Measurements from ENCODE around the gene CMKLR1. TPM values are rescaled to one million over a fixed set of nuclear protein-coding genes. Genes with fewer than 3 reads are reported as not detected.

Gene CMKLR1, protein sequence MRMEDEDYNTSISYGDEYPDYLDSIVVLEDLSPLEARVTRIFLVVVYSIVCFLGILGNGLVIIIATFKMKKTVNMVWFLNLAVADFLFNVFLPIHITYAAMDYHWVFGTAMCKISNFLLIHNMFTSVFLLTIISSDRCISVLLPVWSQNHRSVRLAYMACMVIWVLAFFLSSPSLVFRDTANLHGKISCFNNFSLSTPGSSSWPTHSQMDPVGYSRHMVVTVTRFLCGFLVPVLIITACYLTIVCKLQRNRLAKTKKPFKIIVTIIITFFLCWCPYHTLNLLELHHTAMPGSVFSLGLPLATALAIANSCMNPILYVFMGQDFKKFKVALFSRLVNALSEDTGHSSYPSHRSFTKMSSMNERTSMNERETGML
- polyA plus RNA-seq (2013) = 0.26 TPM

DNA sequence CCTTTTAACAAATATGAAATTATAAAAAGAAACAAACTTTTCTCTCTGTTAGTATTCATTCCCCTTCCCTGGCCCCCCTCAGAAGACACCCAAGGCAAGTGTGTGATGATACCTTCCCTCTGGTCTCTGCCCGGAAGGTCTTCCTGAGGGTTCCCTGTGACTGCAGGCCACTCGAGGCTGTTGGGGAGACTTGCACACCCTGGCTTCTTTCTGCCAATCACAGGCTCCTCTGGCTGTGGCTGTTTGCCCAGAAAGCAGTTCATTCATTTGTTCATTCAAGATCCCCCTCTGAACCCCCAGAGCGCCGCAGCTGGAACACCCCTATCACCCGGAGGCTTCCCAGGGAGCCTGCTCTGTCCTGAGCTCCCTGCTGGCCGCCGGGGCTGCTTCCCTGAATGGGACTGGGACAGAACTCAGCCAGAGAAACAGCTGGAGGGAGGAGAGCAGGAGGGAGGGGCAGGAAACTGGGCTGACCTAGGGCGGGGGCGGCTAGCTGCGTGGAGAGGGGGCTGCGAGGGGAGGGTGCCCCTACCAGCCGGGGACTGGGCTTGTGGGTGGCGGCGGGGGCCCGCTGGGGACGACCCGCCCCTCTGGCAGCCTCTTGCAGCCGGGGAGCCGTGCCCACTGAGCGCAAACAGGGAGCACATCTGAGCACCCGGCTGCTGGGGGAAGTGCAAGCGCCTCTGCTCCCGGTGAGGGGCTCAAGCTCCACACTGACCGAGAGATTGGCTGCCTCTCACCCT is at the start of gene CMKLR1:
Gene CMKLR1, minus strand, starts transcription at position 397 of the 743 bp plus-strand sequence. CDS start 45,720 bp downstream, outside the sequence.
- POLR2A ChIA-PET = no interaction called here
- CTCF ChIA-PET = interaction anchor here (0.9 kb wide), 1 partner anchor 10 kb away, joined by 3 read pairs; no protein-coding TSS in a partner anchor
- 9% methylated on average over 20 of the region's 24 CpGs for WGBS (ENCODE audit: insufficient coverage)

DNA sequence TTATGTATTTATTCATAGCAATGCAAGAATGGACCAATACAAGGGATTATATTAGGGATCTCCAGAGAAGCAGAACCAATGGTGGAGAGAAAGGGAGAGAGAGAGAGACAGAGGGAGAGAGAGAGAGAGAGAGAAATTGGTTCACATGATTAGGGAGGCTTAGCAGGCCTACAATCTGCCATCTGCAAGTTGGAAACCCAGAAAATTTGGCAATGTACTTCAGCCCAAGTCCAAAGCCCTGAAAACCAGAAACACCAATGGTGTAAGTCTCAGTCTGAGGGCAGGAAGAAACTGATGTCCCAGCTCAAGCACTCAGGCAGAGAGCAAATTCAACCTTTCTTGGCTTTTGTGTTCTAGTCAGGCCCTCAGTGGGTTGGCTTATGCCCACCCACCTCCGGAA is 48.7 kb upstream of the CMKLR1 start:
- peaks cover 0 to 4% (median 0%) of the 10 kb centered on the region in 5 experiments for H3K27me3 ChIP-seq (replicated peaks in 2 of 5; ENCODE audit: control insufficient read depth in 4 of 5, insufficient read depth in 5 of 5, low read length in 4 of 5)
- no peaks in the 10 kb centered on the region for H3K36me3 ChIP-seq (ENCODE audit: control insufficient read depth in 4 of 4, insufficient read depth in 4 of 4, low read length in 3 of 4)
- WGBS (ENCODE audit: insufficient coverage) = 90% methylated on average over 1 of the region's 1 CpG
- DNase-seq = no peak
- H3K4me3 ChIP-seq (ENCODE audit: control insufficient read depth in 1 of 7, extremely low read depth in 1 of 7, insufficient read depth in 4 of 7, low read depth in 2 of 7, low read length in 6 of 7) = no peak overlapping the region
- ChIA-PET POLR2A (no interaction called here), CTCF (no interaction called here)
- H3K4me1 ChIP-seq (ENCODE audit: control extremely low read depth in 1 of 4, control insufficient read depth in 4 of 4, insufficient read depth in 4 of 4, low read length in 3 of 4) = no peaks in the 10 kb centered on the region
- peaks cover 0 to 15% (median 7%) of the 10 kb centered on the region in 5 experiments for H3K9me3 ChIP-seq (ENCODE audit: control extremely low read depth in 1 of 5, control insufficient read depth in 4 of 5, insufficient read depth in 2 of 5, low read depth in 1 of 5, low read length in 4 of 5)
- no peak overlapping the region for H3K27ac ChIP-seq (ENCODE audit: insufficient read depth in 1 of 2, low read depth in 1 of 2, low read length in 2 of 2, poor library complexity in 1 of 2, severe bottlenecking in 2 of 2)

More for the DNA sequence above, at the start of gene CMKLR1:
- H3K27me3 ChIP-seq (replicated peaks in 2 of 5; ENCODE audit: control insufficient read depth in 4 of 5, insufficient read depth in 5 of 5, low read length in 4 of 5) = peaks cover 0 to 4% (median 2%) of the 10 kb centered on the region in 5 experiments
- H3K36me3 ChIP-seq (ENCODE audit: control insufficient read depth in 4 of 4, insufficient read depth in 4 of 4, low read length in 3 of 4) = no peaks in the 10 kb centered on the region
- DNase-seq = peak in 2 of 3 donors; percentile 26 to 40
- H3K27ac ChIP-seq (ENCODE audit: insufficient read depth in 1 of 2, low read depth in 1 of 2, low read length in 2 of 2, poor library complexity in 1 of 2, severe bottlenecking in 2 of 2) = no peak within 1 kb of the TSS
- H3K9me3 ChIP-seq (ENCODE audit: control extremely low read depth in 1 of 5, control insufficient read depth in 4 of 5, insufficient read depth in 2 of 5, low read depth in 1 of 5, low read length in 4 of 5) = no peaks in the 10 kb centered on the region
- peaks cover 0 to 27% (median 14%) of the 10 kb centered on the region in 4 experiments for H3K4me1 ChIP-seq (ENCODE audit: control extremely low read depth in 1 of 4, control insufficient read depth in 4 of 4, insufficient read depth in 4 of 4, low read length in 3 of 4)
- H3K4me3 ChIP-seq (ENCODE audit: control insufficient read depth in 1 of 7, extremely low read depth in 1 of 7, insufficient read depth in 4 of 7, low read depth in 2 of 7, low read length in 6 of 7) = peak within 1 kb of the TSS in 4 of 7 experiments; percentile 28 to 68 (median 45)

DNA sequence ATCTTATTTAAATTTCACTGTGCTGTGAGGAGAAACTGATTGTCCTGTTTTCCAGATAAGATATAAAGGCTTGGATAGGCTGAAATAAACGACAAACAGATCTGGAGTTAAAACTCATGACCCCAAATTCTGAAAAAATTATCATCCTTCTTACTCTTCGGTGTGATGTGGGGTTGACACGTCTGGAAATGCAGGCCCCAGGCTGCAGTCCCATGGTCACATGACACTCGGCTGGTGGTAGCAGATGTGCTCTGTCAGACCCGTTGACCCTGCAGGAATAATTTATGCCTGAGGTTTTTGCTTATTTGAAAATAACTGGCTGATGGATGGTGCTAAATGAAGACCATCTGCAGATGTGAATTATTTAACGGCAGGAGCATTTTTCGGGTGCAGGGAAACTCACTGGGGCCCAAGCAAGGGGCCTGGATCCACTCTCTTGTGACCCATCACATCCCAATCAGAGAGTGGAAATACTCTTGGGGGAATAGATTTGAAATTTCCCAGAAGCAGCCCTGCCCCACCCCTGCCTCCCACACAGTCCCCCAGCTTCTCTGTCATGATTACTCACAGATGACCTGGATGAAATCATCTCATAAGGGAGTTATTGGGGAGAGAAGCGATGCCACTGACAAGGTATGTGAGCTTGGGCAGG is 47.7 kb upstream of the CMKLR1 start:
- DNase-seq = no peak

DNA sequence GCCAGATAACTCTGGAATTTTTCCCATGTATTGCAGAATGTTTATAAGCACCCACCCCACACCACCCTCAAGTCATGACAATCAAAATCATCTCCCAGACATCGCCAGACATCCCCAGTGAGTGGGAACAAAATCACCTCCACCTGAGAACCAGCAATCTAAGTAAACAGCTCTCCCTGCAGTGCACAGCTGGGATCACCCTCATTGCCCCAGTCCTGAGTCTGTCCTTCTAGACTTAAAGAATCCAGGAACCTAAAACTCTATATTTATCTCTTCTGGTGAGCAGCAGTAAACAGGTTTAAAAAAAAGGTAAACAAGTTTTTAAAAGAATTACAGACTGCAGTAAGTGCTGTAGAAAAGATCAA is 43.3 kb upstream of the CMKLR1 start:
- POLR2A ChIA-PET = no interaction called here
- no peak overlapping the region for H3K27ac ChIP-seq (ENCODE audit: insufficient read depth in 1 of 2, low read depth in 1 of 2, low read length in 2 of 2, poor library complexity in 1 of 2, severe bottlenecking in 2 of 2)
- DNase-seq = no peak
- no peaks in the 10 kb centered on the region for H3K4me1 ChIP-seq (ENCODE audit: control extremely low read depth in 1 of 4, control insufficient read depth in 4 of 4, insufficient read depth in 4 of 4, low read length in 3 of 4)
- no CpG with 5 or more reads among the region's 1 CpG for WGBS (ENCODE audit: insufficient coverage)
- CTCF ChIA-PET = no interaction called here
- H3K9me3 ChIP-seq (ENCODE audit: control extremely low read depth in 1 of 5, control insufficient read depth in 4 of 5, insufficient read depth in 2 of 5, low read depth in 1 of 5, low read length in 4 of 5) = peaks cover 0 to 18% (median 7%) of the 10 kb centered on the region in 5 experiments
- H3K36me3 ChIP-seq (ENCODE audit: control insufficient read depth in 4 of 4, insufficient read depth in 4 of 4, low read length in 3 of 4) = no peaks in the 10 kb centered on the region
- H3K4me3 ChIP-seq (ENCODE audit: control insufficient read depth in 1 of 7, extremely low read depth in 1 of 7, insufficient read depth in 4 of 7, low read depth in 2 of 7, low read length in 6 of 7) = no peak overlapping the region
- no peaks in the 10 kb centered on the region for H3K27me3 ChIP-seq (replicated peaks in 2 of 5; ENCODE audit: control insufficient read depth in 4 of 5, insufficient read depth in 5 of 5, low read length in 4 of 5)

More for the DNA sequence above, 47.7 kb upstream of the CMKLR1 start:
- Histone ChIP-seq H3K4me3 (ENCODE audit: control insufficient read depth in 1 of 7, extremely low read depth in 1 of 7, insufficient read depth in 4 of 7, low read depth in 2 of 7, low read length in 6 of 7) (no peak overlapping the region), H3K36me3 (ENCODE audit: control insufficient read depth in 4 of 4, insufficient read depth in 4 of 4, low read length in 3 of 4) (no peaks in the 10 kb centered on the region), H3K4me1 (ENCODE audit: control extremely low read depth in 1 of 4, control insufficient read depth in 4 of 4, insufficient read depth in 4 of 4, low read length in 3 of 4) (no peaks in the 10 kb centered on the region), H3K27me3 (replicated peaks in 2 of 5; ENCODE audit: control insufficient read depth in 4 of 5, insufficient read depth in 5 of 5, low read length in 4 of 5) (peaks cover 0 to 4% (median 0%) of the 10 kb centered on the region in 5 experiments), H3K27ac (ENCODE audit: insufficient read depth in 1 of 2, low read depth in 1 of 2, low read length in 2 of 2, poor library complexity in 1 of 2, severe bottlenecking in 2 of 2) (no peak overlapping the region), H3K9me3 (ENCODE audit: control extremely low read depth in 1 of 5, control insufficient read depth in 4 of 5, insufficient read depth in 2 of 5, low read depth in 1 of 5, low read length in 4 of 5) (peaks cover 0 to 15% (median 5%) of the 10 kb centered on the region in 5 experiments)
- WGBS (ENCODE audit: insufficient coverage) = 48% methylated on average over 5 of the region's 8 CpGs
- POLR2A ChIA-PET = interaction anchor here (0.7 kb wide), 1 partner anchor 402 kb away, joined by 3 read pairs; no protein-coding TSS in a partner anchor
- CTCF ChIA-PET = no interaction called here

DNA sequence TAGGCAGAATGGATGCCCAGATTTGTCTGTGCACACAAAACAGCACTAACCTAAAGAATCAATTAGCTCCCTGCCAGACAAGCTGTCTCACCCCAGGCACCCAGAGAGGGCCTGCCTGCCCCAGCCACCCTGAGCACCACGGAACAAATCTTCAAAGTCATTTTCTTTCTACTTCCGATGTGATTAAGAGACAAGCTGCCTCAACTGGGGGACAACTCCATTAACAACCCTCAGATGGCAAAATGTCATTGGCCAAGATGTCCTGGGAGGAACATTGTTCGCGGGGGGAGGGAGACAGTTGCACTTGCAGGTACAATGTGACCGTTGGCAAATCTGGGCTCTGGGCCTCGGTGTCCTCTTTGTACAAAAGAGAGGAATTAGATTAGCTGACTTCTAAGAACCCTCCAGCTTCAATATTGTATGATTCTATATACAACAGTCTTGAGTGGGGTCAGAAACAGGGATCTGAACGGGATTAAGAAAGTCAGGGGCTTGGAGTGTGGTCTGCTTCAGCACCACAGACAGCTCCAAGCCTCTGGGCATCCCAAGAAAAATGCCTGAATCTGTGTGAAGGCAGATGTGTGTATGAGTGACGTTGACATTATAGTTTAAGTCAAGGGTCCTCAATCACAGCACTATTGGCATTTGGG is 42.8 kb upstream of the CMKLR1 start:
- Histone ChIP-seq H3K27ac (ENCODE audit: insufficient read depth in 1 of 2, low read depth in 1 of 2, low read length in 2 of 2, poor library complexity in 1 of 2, severe bottlenecking in 2 of 2) (no peak overlapping the region), H3K9me3 (ENCODE audit: control extremely low read depth in 1 of 5, control insufficient read depth in 4 of 5, insufficient read depth in 2 of 5, low read depth in 1 of 5, low read length in 4 of 5) (peaks cover 0 to 18% (median 7%) of the 10 kb centered on the region in 5 experiments), H3K4me3 (ENCODE audit: control insufficient read depth in 1 of 7, extremely low read depth in 1 of 7, insufficient read depth in 4 of 7, low read depth in 2 of 7, low read length in 6 of 7) (no peak overlapping the region), H3K4me1 (ENCODE audit: control extremely low read depth in 1 of 4, control insufficient read depth in 4 of 4, insufficient read depth in 4 of 4, low read length in 3 of 4) (no peaks in the 10 kb centered on the region), H3K27me3 (replicated peaks in 2 of 5; ENCODE audit: control insufficient read depth in 4 of 5, insufficient read depth in 5 of 5, low read length in 4 of 5) (no peaks in the 10 kb centered on the region), H3K36me3 (ENCODE audit: control insufficient read depth in 4 of 4, insufficient read depth in 4 of 4, low read length in 3 of 4) (no peaks in the 10 kb centered on the region)
- CTCF ChIA-PET = no interaction called here
- 46% methylated on average over 4 of the region's 8 CpGs for WGBS (ENCODE audit: insufficient coverage)
- DNase-seq = peak in 1 of 3 donors; percentile 22
- POLR2A ChIA-PET = no interaction called here

DNA sequence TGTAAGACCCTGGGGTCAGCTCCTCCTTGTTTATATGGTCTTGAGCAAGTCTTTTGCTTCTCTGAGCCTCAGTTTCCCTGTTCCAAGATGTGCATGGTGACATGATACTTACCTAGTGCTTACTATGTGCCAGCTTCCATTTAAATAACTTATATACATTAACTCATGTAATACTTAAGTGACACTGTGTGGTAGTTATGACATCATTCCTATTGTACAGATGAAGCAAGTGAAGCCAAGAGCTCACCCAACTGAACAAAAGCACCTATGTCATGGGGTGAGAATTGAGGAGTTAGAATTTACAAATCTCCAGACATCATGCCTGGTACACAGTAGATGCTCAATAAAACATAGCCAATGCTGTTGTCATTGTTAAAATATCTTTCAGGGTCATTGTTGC is 41.3 kb upstream of the CMKLR1 start:
- DNase-seq = no peak
- POLR2A ChIA-PET = no interaction called here
- H3K4me3 ChIP-seq (ENCODE audit: control insufficient read depth in 1 of 7, extremely low read depth in 1 of 7, insufficient read depth in 4 of 7, low read depth in 2 of 7, low read length in 6 of 7) = no peak overlapping the region
- H3K9me3 ChIP-seq (ENCODE audit: control extremely low read depth in 1 of 5, control insufficient read depth in 4 of 5, insufficient read depth in 2 of 5, low read depth in 1 of 5, low read length in 4 of 5) = peaks cover 0 to 18% (median 7%) of the 10 kb centered on the region in 5 experiments
- CTCF ChIA-PET = no interaction called here
- no peaks in the 10 kb centered on the region for H3K4me1 ChIP-seq (ENCODE audit: control extremely low read depth in 1 of 4, control insufficient read depth in 4 of 4, insufficient read depth in 4 of 4, low read length in 3 of 4)
- H3K27ac ChIP-seq (ENCODE audit: insufficient read depth in 1 of 2, low read depth in 1 of 2, low read length in 2 of 2, poor library complexity in 1 of 2, severe bottlenecking in 2 of 2) = no peak overlapping the region
- no peaks in the 10 kb centered on the region for H3K27me3 ChIP-seq (replicated peaks in 2 of 5; ENCODE audit: control insufficient read depth in 4 of 5, insufficient read depth in 5 of 5, low read length in 4 of 5)
- no peaks in the 10 kb centered on the region for H3K36me3 ChIP-seq (ENCODE audit: control insufficient read depth in 4 of 4, insufficient read depth in 4 of 4, low read length in 3 of 4)

Measured in common myeloid progenitor, CD34-positive (primary cell).